Activated CD4-positive, alpha-beta T cell treated with anti-CD3 and anti-CD28 coated beads, Interleukin-2, amount 10 ng/mL, durations not matched to agents 24 days and 14 days (primary cell): Measurements from ENCODE around the gene SMARCD1. TPM values are rescaled to one million over a fixed set of nuclear protein-coding genes. Genes with fewer than 3 reads are reported as not detected.
A peak's percentile ranks its signal among the peaks of the same experiment; 100 is the strongest.
"Not testable (repeated sequence)": the region's sequence is repeated elsewhere in the genome, so short reads cannot be mapped to it uniquely, and the experiment has no call there.

Experiments used
- DNase-seq: peaks from one replicate; pipeline ENCODE4 v3.0.0; 2022
- H3K27ac Mint-ChIP-seq: one replicate; pipeline ENCODE4 v1.8.0; 2022; ENCODE audit warnings: mild to moderate bottlenecking, mixed read lengths
- H3K27me3 Mint-ChIP-seq: one replicate; pipeline ENCODE4 v1.8.0; 2022; ENCODE audit warnings: mixed read lengths
- H3K36me3 Mint-ChIP-seq: one replicate; pipeline ENCODE4 v1.8.0; 2022; ENCODE audit warnings: low read depth, mild to moderate bottlenecking, mixed read lengths
- H3K4me1 Mint-ChIP-seq: one replicate; pipeline ENCODE4 v1.8.0; 2021; ENCODE audit warnings: mixed read lengths
- H3K4me3 Mint-ChIP-seq: one replicate; pipeline ENCODE4 v1.8.0; 2022; ENCODE audit warnings: mild to moderate bottlenecking, moderate library complexity, mixed read lengths
- H3K9me3 Mint-ChIP-seq: one replicate; pipeline ENCODE4 v1.8.0; 2021; ENCODE audit warnings: mixed read lengths
- intact Hi-C: fragments of 100-400 bp; cut with micrococcal nuclease; formaldehyde crosslinking; loops from one replicate; pipeline ENCODE4 v1.15.1; 2023
- total RNA-seq: library from RNA; stranded (reverse); gene quantifications from 2 replicates; pipeline ENCODE4 v1.2.3, GENCODE V29; 2022

Gene SMARCD1
- total RNA-seq, 1 donor from 2014 or later, result 73.1 TPM

GRCh38 chr12:50129290-50129689 is 44.1 kb downstream of the SMARCD1 start:
- Mint-ChIP-seq H3K9me3 (no peaks in the 10 kb centered on the region), H3K4me3 (no peak overlapping the region), H3K36me3 (peaks cover 43% of the 10 kb centered on the region), H3K27ac (no peak overlapping the region), H3K27me3 (no peaks in the 10 kb centered on the region), H3K4me1 (peaks cover 11% of the 10 kb centered on the region)
- no peak for DNase-seq
- intact Hi-C loops, result no loop called here

GRCh38 chr12:50132505-50133135 is 47.5 kb downstream of the SMARCD1 start:
- H3K4me3 Mint-ChIP-seq, result no peak overlapping the region
- H3K9me3 Mint-ChIP-seq, result no peaks in the 10 kb centered on the region

GRCh38 chr12:50142993-50143392 is 57.9 kb downstream of the SMARCD1 start:
- Mint-ChIP-seq H3K27ac (no peak overlapping the region), H3K4me1 (peaks cover 5% of the 10 kb centered on the region), H3K27me3 (no peaks in the 10 kb centered on the region), H3K4me3 (no peak overlapping the region), H3K9me3 (no peaks in the 10 kb centered on the region), H3K36me3 (peaks cover 35% of the 10 kb centered on the region)
- no peak for DNase-seq
- intact Hi-C loops, result no loop called here

More at GRCh38 chr12:50132505-50133135, 47.5 kb downstream of the SMARCD1 start:
- peak; percentile 72 for DNase-seq
- H3K36me3 Mint-ChIP-seq, result peaks cover 50% of the 10 kb centered on the region
- H3K27ac Mint-ChIP-seq, result peak overlapping the region; percentile 59
- H3K4me1 Mint-ChIP-seq, result peaks cover 4% of the 10 kb centered on the region
- no peaks in the 10 kb centered on the region for H3K27me3 Mint-ChIP-seq
- intact Hi-C loops, result loop anchor here (1.0 kb wide), 2 partner anchors 43 to 182 kb away; no protein-coding TSS in a partner anchor

GRCh38 chr12:50145439-50145838 is 60.3 kb downstream of the SMARCD1 start:
- Mint-ChIP-seq H3K9me3 (no peaks in the 10 kb centered on the region), H3K36me3 (peaks cover 22% of the 10 kb centered on the region), H3K27me3 (no peaks in the 10 kb centered on the region), H3K27ac (no peak overlapping the region), H3K4me1 (peaks cover 10% of the 10 kb centered on the region), H3K4me3 (no peak overlapping the region)
- DNase-seq, result no peak
- intact Hi-C loops, result no loop called here

GRCh38 chr12:50147281-50147680 is 62.1 kb downstream of the SMARCD1 start:
- Mint-ChIP-seq H3K9me3 (no peaks in the 10 kb centered on the region), H3K27me3 (no peaks in the 10 kb centered on the region), H3K36me3 (peaks cover 9% of the 10 kb centered on the region), H3K27ac (no peak overlapping the region), H3K4me3 (no peak overlapping the region), H3K4me1 (peaks cover 18% of the 10 kb centered on the region)
- DNase-seq, result no peak
- intact Hi-C loops, result no loop called here

GRCh38 chr12:50148011-50148410 is 62.9 kb downstream of the SMARCD1 start:
- H3K9me3 Mint-ChIP-seq, H3K27me3 Mint-ChIP-seq, DNase-seq, H3K36me3 Mint-ChIP-seq, H3K4me3 Mint-ChIP-seq, intact Hi-C loops, H3K27ac Mint-ChIP-seq: not testable (repeated sequence)
- H3K4me1 Mint-ChIP-seq, result peaks cover 18% of the 10 kb centered on the region

- Mint-ChIP-seq H3K4me3 (no peak overlapping the region), H3K27ac (no peak overlapping the region), H3K27me3 (no peaks in the 10 kb centered on the region), H3K36me3 (peaks cover 7% of the 10 kb centered on the region), H3K4me1 (peaks cover 18% of the 10 kb centered on the region), H3K9me3 (no peaks in the 10 kb centered on the region)
- no peak for DNase-seq
- intact Hi-C loops, result no loop called here
These were observed 64.2 kb downstream of the SMARCD1 start for GRCh38 chr12:50149311-50149710.

Other genes with a start within 250 kb of the SMARCD1 start
- 2.9 and 3.5 TPM in 2 replicates for gene BCDIN3D, start 242.2 kb upstream of the SMARCD1 start, total RNA-seq
- gene FAIM2, start 181.4 kb upstream of the SMARCD1 start, total RNA-seq, result 0.30 and 0.54 TPM in 2 replicates
- not detected in 2 replicates for gene AQP2, start 134.6 kb upstream of the SMARCD1 start, total RNA-seq
- gene AQP5, start 123.5 kb upstream of the SMARCD1 start, total RNA-seq, result not detected in 2 replicates
- gene AQP6, start 112.4 kb upstream of the SMARCD1 start, total RNA-seq, result not detected in 2 replicates
- gene RACGAP1, start 59.8 kb upstream of the SMARCD1 start, total RNA-seq, result 71.2 and 71.6 TPM in 2 replicates
- 17.6 and 19.7 TPM in 2 replicates for gene ASIC1, start 27.7 kb upstream of the SMARCD1 start, total RNA-seq
- gene GPD1, start 18.7 kb downstream of the SMARCD1 start, total RNA-seq, result 0.62 and 0.91 TPM in 2 replicates
- gene COX14, start 26.9 kb downstream of the SMARCD1 start, total RNA-seq, result 44.0 and 45.0 TPM in 2 replicates
- 62.6 and 66.5 TPM in 2 replicates for gene CERS5, start 82.0 kb downstream of the SMARCD1 start, total RNA-seq
- gene LIMA1, start 198.2 kb downstream of the SMARCD1 start, total RNA-seq, result 94.6 and 98.2 TPM in 2 replicates